Measurements from ENCODE around the gene VSTM4.

DNA sequence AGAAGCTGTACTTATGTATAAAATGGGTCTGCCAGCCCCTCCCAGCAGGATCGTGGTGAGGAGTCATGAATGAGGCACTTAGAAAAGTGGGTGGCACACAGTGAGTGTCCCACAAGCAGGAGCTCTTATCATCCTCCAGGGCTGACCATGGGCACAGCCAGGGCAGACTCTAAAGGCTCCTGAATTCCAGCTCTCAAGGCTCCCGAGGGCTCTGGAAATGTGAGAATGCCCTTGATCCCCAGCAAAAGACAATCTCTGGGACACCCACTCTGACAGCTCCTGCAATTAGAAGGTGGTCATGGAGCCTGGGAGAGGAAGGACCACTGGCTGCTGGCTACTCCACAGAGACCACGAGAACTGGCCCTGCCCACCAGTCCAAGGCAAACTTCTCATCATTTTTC lies 1.6 kb downstream of the VSTM4 start:
- TF ChIP-seq POLR2A (IDR thresholded peaks at IDR 0.05; ENCODE audit: low read length), result no peak
- TF ChIP-seq GATA1 (IDR thresholded peaks at IDR 0.05; ENCODE audit: low read depth, low read length), result no peak

Measured in erythroblast (primary cell).